Gastroesophageal sphincter (tissue), 3 donors: ENCODE results near the gene SCRN1.

Experiments used
- CTCF ChIP-seq, 4 experiments: fragments of 200-600 bp in 2 of 4; fragments of 450-650 bp in 2 of 4; sonication (generic) in 1 of 4; IDR thresholded peaks; one replicate each; pipeline ENCODE4 v1.5.1; 2017 to 2019; ENCODE audit warnings: antibody characterized with exemption in 4 of 4, mild to moderate bottlenecking in 2 of 4, moderate library complexity in 2 of 4
- EP300 ChIP-seq: sonication (generic); formaldehyde crosslinking; IDR thresholded peaks from one replicate; pipeline ENCODE4 v1.6.1; 2017; ENCODE audit warnings: antibody characterized with exemption, mild to moderate bottlenecking
- POLR2A ChIP-seq, 2 donors: fragments of 450-650 bp; IDR thresholded peaks; one replicate each; pipeline ENCODE4 v1.6.1; 2017; ENCODE audit warnings: antibody characterized with exemption in 2 of 2, mild to moderate bottlenecking in 2 of 2, moderate library complexity in 1 of 2
- POLR2AphosphoS5 ChIP-seq: sonication (generic); formaldehyde crosslinking; IDR thresholded peaks from one replicate; pipeline ENCODE4 v1.6.1; 2017; ENCODE audit warnings: antibody characterized with exemption

DNA sequence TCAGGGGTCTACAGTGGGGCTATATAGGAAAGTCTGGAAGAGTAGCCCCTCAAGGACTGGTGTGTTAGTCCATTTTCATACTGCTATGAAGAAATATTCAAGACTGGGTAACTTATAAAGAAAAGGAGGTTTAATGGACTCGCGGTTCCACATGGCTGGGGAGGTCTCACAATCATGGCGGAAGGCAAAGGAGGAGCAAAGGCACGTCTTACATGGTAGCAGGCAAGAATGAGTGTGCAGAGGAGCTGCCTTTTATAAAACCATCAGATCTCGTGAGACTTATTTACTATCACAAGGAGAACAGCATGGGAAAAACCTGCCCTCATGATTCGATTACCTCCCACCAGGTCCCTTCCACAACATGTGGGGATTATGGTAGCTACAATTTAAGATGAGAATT lies 33.9 kb upstream of the SCRN1 start:
- no peak for TF ChIP-seq POLR2AphosphoS5
- no peak for TF ChIP-seq CTCF (IDR thresholded peaks at IDR 0.05)
- no peak for TF ChIP-seq POLR2A (IDR thresholded peaks at IDR 0.05)
- TF ChIP-seq EP300 = no peak
